ENCODE data around the gene LCN1.

DNA sequence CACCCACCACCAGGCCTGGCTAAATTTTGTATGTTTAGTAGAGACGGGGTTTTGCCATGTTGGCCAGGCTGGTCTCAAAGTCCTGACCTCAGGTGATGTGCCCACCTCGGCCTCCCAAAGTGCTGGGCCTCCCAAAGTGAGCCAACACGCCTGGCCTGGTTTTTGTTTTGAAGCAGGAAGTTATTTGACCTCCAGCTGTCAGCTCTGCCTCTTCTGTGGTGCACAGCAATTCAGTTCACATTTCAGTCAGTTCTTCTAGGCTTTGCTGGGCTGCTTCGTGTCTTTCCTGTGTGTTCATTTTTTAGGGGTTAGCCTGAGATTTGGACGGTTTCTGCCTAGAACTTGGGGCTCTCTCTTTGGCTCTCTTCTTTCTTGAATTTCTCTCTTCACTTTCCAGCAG, 8.9 kb downstream of the LCN1 start:
- TF ChIP-seq, protein P1, sequence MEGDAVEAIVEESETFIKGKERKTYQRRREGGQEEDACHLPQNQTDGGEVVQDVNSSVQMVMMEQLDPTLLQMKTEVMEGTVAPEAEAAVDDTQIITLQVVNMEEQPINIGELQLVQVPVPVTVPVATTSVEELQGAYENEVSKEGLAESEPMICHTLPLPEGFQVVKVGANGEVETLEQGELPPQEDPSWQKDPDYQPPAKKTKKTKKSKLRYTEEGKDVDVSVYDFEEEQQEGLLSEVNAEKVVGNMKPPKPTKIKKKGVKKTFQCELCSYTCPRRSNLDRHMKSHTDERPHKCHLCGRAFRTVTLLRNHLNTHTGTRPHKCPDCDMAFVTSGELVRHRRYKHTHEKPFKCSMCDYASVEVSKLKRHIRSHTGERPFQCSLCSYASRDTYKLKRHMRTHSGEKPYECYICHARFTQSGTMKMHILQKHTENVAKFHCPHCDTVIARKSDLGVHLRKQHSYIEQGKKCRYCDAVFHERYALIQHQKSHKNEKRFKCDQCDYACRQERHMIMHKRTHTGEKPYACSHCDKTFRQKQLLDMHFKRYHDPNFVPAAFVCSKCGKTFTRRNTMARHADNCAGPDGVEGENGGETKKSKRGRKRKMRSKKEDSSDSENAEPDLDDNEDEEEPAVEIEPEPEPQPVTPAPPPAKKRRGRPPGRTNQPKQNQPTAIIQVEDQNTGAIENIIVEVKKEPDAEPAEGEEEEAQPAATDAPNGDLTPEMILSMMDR (conservative IDR thresholded peaks at IDR 0.05; ENCODE audit: low read depth, low read length) = no peak
- no peak for TF ChIP-seq POLR2A (IDR thresholded peaks at IDR 0.05; ENCODE audit: low read depth, low read length)
- TF ChIP-seq RFX5 (IDR thresholded peaks at IDR 0.05; ENCODE audit: low read depth, low read length) = no peak
- no peak for TF ChIP-seq RAD21 (IDR thresholded peaks at IDR 0.05; ENCODE audit: low read length)
- TF ChIP-seq SMC3 (IDR thresholded peaks at IDR 0.05; ENCODE audit: low read depth, low read length) = no peak
- TF ChIP-seq, protein P2, sequence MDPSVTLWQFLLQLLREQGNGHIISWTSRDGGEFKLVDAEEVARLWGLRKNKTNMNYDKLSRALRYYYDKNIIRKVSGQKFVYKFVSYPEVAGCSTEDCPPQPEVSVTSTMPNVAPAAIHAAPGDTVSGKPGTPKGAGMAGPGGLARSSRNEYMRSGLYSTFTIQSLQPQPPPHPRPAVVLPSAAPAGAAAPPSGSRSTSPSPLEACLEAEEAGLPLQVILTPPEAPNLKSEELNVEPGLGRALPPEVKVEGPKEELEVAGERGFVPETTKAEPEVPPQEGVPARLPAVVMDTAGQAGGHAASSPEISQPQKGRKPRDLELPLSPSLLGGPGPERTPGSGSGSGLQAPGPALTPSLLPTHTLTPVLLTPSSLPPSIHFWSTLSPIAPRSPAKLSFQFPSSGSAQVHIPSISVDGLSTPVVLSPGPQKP (IDR thresholded peaks at IDR 0.05; ENCODE audit: borderline replicate concordance, low read depth, low read length) = no peak

All from IMR-90 (cell line).